Activated CD8-positive, alpha-beta memory T cell treated with anti-CD3 and anti-CD28 coated beads, Interleukin-2, amount 50 U/mL, for 1 hour (primary cell): ENCODE measurements around the gene GSTM2.

Experiments
- DNase-seq: peaks from one replicate; pipeline ENCODE4 v3.0.0-alpha.2; 2020; ENCODE audit errors: extremely low read depth

GSTM2 gene

GRCh38 chr1:109714661-109715372, 47.0 kb downstream of the GSTM2 start:
- DNase-seq: no peak

- DNase-seq: no peak
Observed at GRCh38 chr1:109716121-109716520, 48.3 kb downstream of the GSTM2 start.

- DNase-seq: no peak
Observed at GRCh38 chr1:109716570-109717090, 48.8 kb downstream of the GSTM2 start.

GRCh38 chr1:109717729-109718128, 49.9 kb downstream of the GSTM2 start:
- no peak for DNase-seq

- no peak for DNase-seq
Observed at GRCh38 chr1:109718495-109718894, 50.6 kb downstream of the GSTM2 start.

- no peak for DNase-seq
Observed at GRCh38 chr1:109719337-109719837, 51.5 kb downstream of the GSTM2 start.

GRCh38 chr1:109721042-109721441, 53.2 kb downstream of the GSTM2 start:
- DNase-seq: no peak

- DNase-seq: no peak
Observed at GRCh38 chr1:109721971-109722370, 54.1 kb downstream of the GSTM2 start.

- no peak for DNase-seq
Observed at GRCh38 chr1:109722908-109723691, 55.2 kb downstream of the GSTM2 start.
